HCT116 (cell line): Measurements from ENCODE around the gene MRPL41. TPM values are rescaled to one million over a fixed set of nuclear protein-coding genes. Genes with fewer than 3 reads are reported as not detected.

Source experiments
- ATAC-seq: fragments of 200-7000 bp; cut with Tn5 transposase; 2 replicates; pipeline ENCODE4 v1.9.1; 2020; ENCODE audit warnings: mild to moderate bottlenecking, moderate library complexity
- BruUV-seq: library from RNA; stranded (reverse); fragments of 400-500 nt; replicated peaks from 2 replicates; lab custom pipeline; 2021; lab: Mats Ljungman, UMichigan
- CTCF ChIA-PET: fragments of 300-600 bp; sonication (Branson Sonifier 250); formaldehyde crosslinking; loops from one replicate; lab custom pipeline; 2021; ENCODE audit warnings: antibody characterized with exemption; lab: Charles Lee
- POLR2A ChIA-PET: fragments of 300-600, 350-600 bp; sonication (Branson Sonifier 250); formaldehyde crosslinking; loops from one replicate; lab custom pipeline; 2021; ENCODE audit warnings: antibody characterized with exemption; lab: Charles Lee
- RAD21 ChIA-PET, 2 experiments: fragments of 300-600 bp; sonication (Branson Sonifier 250); formaldehyde crosslinking; loops; one replicate each; lab custom pipeline; 2023; ENCODE audit warnings: low total read pairs in 2 of 2; ENCODE audit not compliant: uncharacterized antibody in 2 of 2, unreplicated experiment in 2 of 2, low non-redundant PET in 1 of 2; lab: Charles Lee
- DNase-seq: peaks from one replicate; pipeline ENCODE4 v3.0.0-alpha.2; 2010; ENCODE audit warnings: low read depth, low spot score
- H2AFZ ChIP-seq: fragments of 200-600 bp; shearing (Covaris generic), sonication (generic); 2 replicates; pipeline ENCODE4 v1.6.1; 2017; ENCODE audit warnings: low read depth, mixed run types, mixed read lengths, antibody characterized with exemption, low read length; ENCODE audit not compliant: poor library complexity, severe bottlenecking
- H3K27ac ChIP-seq: 2 replicates; pipeline ENCODE4 v1.5.1; 2012; ENCODE audit warnings: low read depth, low read length
- H3K27me3 ChIP-seq: fragments of 200-600 bp; sonication (generic); 2 replicates; pipeline ENCODE4 v1.6.1; 2016; ENCODE audit warnings: mixed run types, low read length, mixed read lengths; ENCODE audit not compliant: insufficient read depth
- H3K36me3 ChIP-seq, 2 experiments: fragments of 200-500 bp in 1 of 2; fragments of 200-600 bp in 1 of 2; sonication (Bioruptor generic) in 1 of 2; sonication (generic) in 1 of 2; 2 replicates each; pipeline versions ENCODE4 v1.5.1 to v1.6.1; 2014 to 2016; ENCODE audit warnings: low read length in 2 of 2, inconsistent platforms in 1 of 2, mixed read lengths in 1 of 2, mixed run types in 1 of 2; ENCODE audit not compliant: insufficient read depth in 2 of 2, control insufficient read depth in 1 of 2
- H3K4me1 ChIP-seq, 2 experiments: fragments of 200-600 bp in 1 of 2; sonication (generic) in 1 of 2; 2 replicates each; pipeline versions ENCODE4 v1.5.1 to v1.6.1; 2012 to 2017; ENCODE audit warnings: low read length in 2 of 2, inconsistent platforms in 1 of 2, mild to moderate bottlenecking in 1 of 2, mixed read lengths in 1 of 2, mixed run types in 1 of 2, moderate library complexity in 1 of 2; ENCODE audit not compliant: insufficient read depth in 2 of 2, control insufficient read depth in 1 of 2
- H3K4me2 ChIP-seq: fragments of 200-600 bp; sonication (generic); 2 replicates; pipeline ENCODE4 v1.6.1; 2017; ENCODE audit warnings: mixed run types, low read length, mixed read lengths
- H3K4me3 ChIP-seq, 2 experiments: fragments of 200-600 bp in 1 of 2; sonication (generic) in 1 of 2; replicated peaks in 1 of 2; 2 replicates each; pipeline ENCODE4 v1.5.1; 2011 to 2016; ENCODE audit warnings: low read length in 2 of 2, control low read depth in 1 of 2, low read depth in 1 of 2, mild to moderate bottlenecking in 1 of 2, mixed read lengths in 1 of 2, mixed run types in 1 of 2
- H3K79me2 ChIP-seq: fragments of 200-600 bp; sonication (generic); 2 replicates; pipeline ENCODE4 v1.6.1; 2017; ENCODE audit warnings: mild to moderate bottlenecking, mixed run types, low read length, moderate library complexity, mixed read lengths; ENCODE audit not compliant: insufficient read depth
- H3K9ac ChIP-seq: fragments of 200-600 bp; sonication (generic); 2 replicates; pipeline ENCODE4 v1.6.1; 2016; ENCODE audit warnings: low read length, mixed read lengths
- H3K9me2 ChIP-seq: fragments of 200-600 bp; sonication (generic), shearing (Covaris generic); 2 replicates; pipeline ENCODE4 v1.6.1; 2017; ENCODE audit warnings: mixed run types, mild to moderate bottlenecking, moderate library complexity; ENCODE audit not compliant: insufficient read depth
- H3K9me3 ChIP-seq, 2 experiments: fragments of 200-500 bp in 1 of 2; fragments of 200-600 bp in 1 of 2; sonication (Bioruptor generic) in 1 of 2; sonication (generic) in 1 of 2; 2 replicates each; pipeline ENCODE4 v1.6.1; 2014 to 2017; ENCODE audit warnings: low read length in 2 of 2, mixed read lengths in 2 of 2, inconsistent platforms in 1 of 2, low read depth in 1 of 2, mild to moderate bottlenecking in 1 of 2, mixed run types in 1 of 2, moderate library complexity in 1 of 2; ENCODE audit not compliant: control insufficient read depth in 1 of 2, insufficient read depth in 1 of 2
- H4K20me1 ChIP-seq: fragments of 200-600 bp; sonication (generic), shearing (Covaris generic); 2 replicates; pipeline ENCODE4 v1.6.1; 2017; ENCODE audit warnings: mixed run types, mild to moderate bottlenecking, moderate library complexity; ENCODE audit not compliant: insufficient read depth
- CBX3 ChIP-seq: IDR thresholded peaks from 2 replicates; pipeline ENCODE4 v1.6.1; 2012; ENCODE audit warnings: low read depth
- CEBPB ChIP-seq: IDR thresholded peaks from 2 replicates; pipeline ENCODE4 v1.6.1; 2012; ENCODE audit warnings: low read depth
- EGR1 ChIP-seq: IDR thresholded peaks from 2 replicates; pipeline ENCODE4 v1.6.1; 2012; ENCODE audit warnings: low read depth
- ELF1 ChIP-seq: IDR thresholded peaks from 2 replicates; pipeline ENCODE4 v1.6.1; 2012; ENCODE audit warnings: low read depth, borderline replicate concordance
- EZH2phosphoT487 ChIP-seq: fragments of 200-600 bp; IDR thresholded peaks from 2 replicates; pipeline ENCODE4 v1.6.1; 2018; ENCODE audit warnings: antibody characterized with exemption, borderline replicate concordance
- FOSL1 ChIP-seq: IDR thresholded peaks from 2 replicates; pipeline ENCODE4 v1.6.1; 2012; ENCODE audit warnings: low read depth
- JUND ChIP-seq: IDR thresholded peaks from 2 replicates; pipeline ENCODE4 v1.6.1; 2012
- POLR2AphosphoS5 ChIP-seq: IDR thresholded peaks from 2 replicates; pipeline ENCODE4 v1.6.1; 2011; ENCODE audit warnings: mild to moderate bottlenecking, low read depth, low read length, moderate library complexity
- SRF ChIP-seq: IDR thresholded peaks from 2 replicates; pipeline ENCODE4 v1.6.1; 2012; ENCODE audit warnings: low read depth
- YY1 ChIP-seq: IDR thresholded peaks from 2 replicates; pipeline ENCODE4 v1.6.1; 2011; ENCODE audit warnings: low read length, low read depth, moderate library complexity, mild to moderate bottlenecking; ENCODE audit not compliant: insufficient replicate concordance; ENCODE audit errors: extremely low read depth
- intact Hi-C: fragments of 100-400 bp; cut with micrococcal nuclease; formaldehyde crosslinking; loops from 2 replicates; pipeline ENCODE4 v1.10.0; 2022
- total RNA-seq: library from RNA; stranded (reverse); gene quantifications from one replicate; pipeline ENCODE4 v1.2.1, GENCODE V29; 2021; ENCODE audit not compliant: unreplicated experiment
- TF ChIP-seq, protein P1 (sequence below): IDR thresholded peaks from 2 replicates; pipeline ENCODE4 v1.6.1; 2012; ENCODE audit warnings: low read depth
- TF ChIP-seq, protein P2 (sequence below), 3 experiments: fragments of 200-600 bp in 1 of 3; sonication (generic) in 1 of 3; IDR thresholded peaks in 2 of 3; conservative IDR thresholded peaks in 1 of 3; 2 replicates each; pipeline ENCODE4 v1.5.1; 2012 to 2017; ENCODE audit warnings: low read depth in 2 of 3, low read length in 2 of 3, antibody characterized with exemption in 1 of 3, borderline replicate concordance in 1 of 3, control low read depth in 1 of 3, mild to moderate bottlenecking in 1 of 3, mixed read lengths in 1 of 3, mixed run types in 1 of 3, moderate library complexity in 1 of 3; ENCODE audit not compliant: insufficient read depth in 1 of 3

The MRPL41 gene
- total RNA-seq, 1 experiment from 2014 or later: 69.5 TPM

- intact Hi-C loops: no loop called here
- peaks cover 30% of the 10 kb centered on the region in 2 experiments; a peak in 3 of 4 replicates for H3K36me3 ChIP-seq
- H3K9me3 ChIP-seq: no peaks in the 10 kb centered on the region
- no peak overlapping the region for H3K9ac ChIP-seq
- ATAC-seq (no peak), DNase-seq (no peak)
- no peak overlapping the region for H3K27ac ChIP-seq
- H4K20me1 ChIP-seq: peaks cover 8% of the 10 kb centered on the region; the same call in 1 of the 2 replicates
- no peak for TF ChIP-seq EZH2phosphoT487
- TF ChIP-seq SRF: no peak
- TF ChIP-seq, protein P1, sequence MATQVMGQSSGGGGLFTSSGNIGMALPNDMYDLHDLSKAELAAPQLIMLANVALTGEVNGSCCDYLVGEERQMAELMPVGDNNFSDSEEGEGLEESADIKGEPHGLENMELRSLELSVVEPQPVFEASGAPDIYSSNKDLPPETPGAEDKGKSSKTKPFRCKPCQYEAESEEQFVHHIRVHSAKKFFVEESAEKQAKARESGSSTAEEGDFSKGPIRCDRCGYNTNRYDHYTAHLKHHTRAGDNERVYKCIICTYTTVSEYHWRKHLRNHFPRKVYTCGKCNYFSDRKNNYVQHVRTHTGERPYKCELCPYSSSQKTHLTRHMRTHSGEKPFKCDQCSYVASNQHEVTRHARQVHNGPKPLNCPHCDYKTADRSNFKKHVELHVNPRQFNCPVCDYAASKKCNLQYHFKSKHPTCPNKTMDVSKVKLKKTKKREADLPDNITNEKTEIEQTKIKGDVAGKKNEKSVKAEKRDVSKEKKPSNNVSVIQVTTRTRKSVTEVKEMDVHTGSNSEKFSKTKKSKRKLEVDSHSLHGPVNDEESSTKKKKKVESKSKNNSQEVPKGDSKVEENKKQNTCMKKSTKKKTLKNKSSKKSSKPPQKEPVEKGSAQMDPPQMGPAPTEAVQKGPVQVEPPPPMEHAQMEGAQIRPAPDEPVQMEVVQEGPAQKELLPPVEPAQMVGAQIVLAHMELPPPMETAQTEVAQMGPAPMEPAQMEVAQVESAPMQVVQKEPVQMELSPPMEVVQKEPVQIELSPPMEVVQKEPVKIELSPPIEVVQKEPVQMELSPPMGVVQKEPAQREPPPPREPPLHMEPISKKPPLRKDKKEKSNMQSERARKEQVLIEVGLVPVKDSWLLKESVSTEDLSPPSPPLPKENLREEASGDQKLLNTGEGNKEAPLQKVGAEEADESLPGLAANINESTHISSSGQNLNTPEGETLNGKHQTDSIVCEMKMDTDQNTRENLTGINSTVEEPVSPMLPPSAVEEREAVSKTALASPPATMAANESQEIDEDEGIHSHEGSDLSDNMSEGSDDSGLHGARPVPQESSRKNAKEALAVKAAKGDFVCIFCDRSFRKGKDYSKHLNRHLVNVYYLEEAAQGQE: no peak
- no peak for TF ChIP-seq POLR2AphosphoS5
- TF ChIP-seq CEBPB: no peak
- TF ChIP-seq FOSL1: no peak
- no peak for TF ChIP-seq JUND
- no peak for TF ChIP-seq ELF1
- TF ChIP-seq CBX3: no peak
- no peak for TF ChIP-seq EGR1
- no peak for TF ChIP-seq YY1
- TF ChIP-seq, protein P2, sequence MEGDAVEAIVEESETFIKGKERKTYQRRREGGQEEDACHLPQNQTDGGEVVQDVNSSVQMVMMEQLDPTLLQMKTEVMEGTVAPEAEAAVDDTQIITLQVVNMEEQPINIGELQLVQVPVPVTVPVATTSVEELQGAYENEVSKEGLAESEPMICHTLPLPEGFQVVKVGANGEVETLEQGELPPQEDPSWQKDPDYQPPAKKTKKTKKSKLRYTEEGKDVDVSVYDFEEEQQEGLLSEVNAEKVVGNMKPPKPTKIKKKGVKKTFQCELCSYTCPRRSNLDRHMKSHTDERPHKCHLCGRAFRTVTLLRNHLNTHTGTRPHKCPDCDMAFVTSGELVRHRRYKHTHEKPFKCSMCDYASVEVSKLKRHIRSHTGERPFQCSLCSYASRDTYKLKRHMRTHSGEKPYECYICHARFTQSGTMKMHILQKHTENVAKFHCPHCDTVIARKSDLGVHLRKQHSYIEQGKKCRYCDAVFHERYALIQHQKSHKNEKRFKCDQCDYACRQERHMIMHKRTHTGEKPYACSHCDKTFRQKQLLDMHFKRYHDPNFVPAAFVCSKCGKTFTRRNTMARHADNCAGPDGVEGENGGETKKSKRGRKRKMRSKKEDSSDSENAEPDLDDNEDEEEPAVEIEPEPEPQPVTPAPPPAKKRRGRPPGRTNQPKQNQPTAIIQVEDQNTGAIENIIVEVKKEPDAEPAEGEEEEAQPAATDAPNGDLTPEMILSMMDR (IDR thresholded peaks at IDR 0.05 in 2 of 3, conservative IDR thresholded peaks at IDR 0.05 in 1 of 3; ENCODE audit: borderline replicate concordance in 1 of 3, insufficient read depth in 1 of 3, low read depth in 2 of 3, low read length in 2 of 3): no peak
- H3K4me1 ChIP-seq: peaks cover 11 to 22% of the 10 kb centered on the region in 2 experiments
- H2AFZ ChIP-seq: no peak overlapping the region
- POLR2A ChIA-PET: no interaction called here
- H3K4me3 ChIP-seq: no peak overlapping the region
- BruUV-seq: no TSS peak
- no peaks in the 10 kb centered on the region for H3K27me3 ChIP-seq
- H3K4me2 ChIP-seq: no peak overlapping the region
- no peaks in the 10 kb centered on the region for H3K9me2 ChIP-seq
- H3K79me2 ChIP-seq: peaks cover 23% of the 10 kb centered on the region
- RAD21 ChIA-PET: no interaction called here
- CTCF ChIA-PET: interaction anchor here (0.9 kb wide), 1 partner anchor 19 kb away, joined by 3 read pairs; no protein-coding TSS in a partner anchor
These were observed 2.7 kb downstream of the MRPL41 start for GRCh38 chr9:137554349-137554748.
